Right lobe of liver (tissue), 4 donors: ENCODE data around the gene GOLIM4.

ENCODE experiments used
- POLR2A ChIP-seq: fragments of 450-650 bp; IDR thresholded peaks from one replicate; pipeline ENCODE4 v1.6.1; 2017; ENCODE audit warnings: antibody characterized with exemption, mild to moderate bottlenecking
- TF ChIP-seq, protein P1 (sequence below), 4 donors: fragments of 200-600 bp in 3 of 4; fragments of 450-650 bp in 1 of 4; IDR thresholded peaks; one replicate each; pipeline versions ENCODE4 v1.5.1 to v1.8.0; 2016 to 2022; ENCODE audit warnings: antibody characterized with exemption in 4 of 4, mild to moderate bottlenecking in 2 of 4
- donor health status: DM: no; HTN: no; CAD: no.
- donor health status: DM: no; HTN: no; CAD: no.
- donor health status: DM: no; HTN: yes; CAD: no.

- TF ChIP-seq, protein P1, sequence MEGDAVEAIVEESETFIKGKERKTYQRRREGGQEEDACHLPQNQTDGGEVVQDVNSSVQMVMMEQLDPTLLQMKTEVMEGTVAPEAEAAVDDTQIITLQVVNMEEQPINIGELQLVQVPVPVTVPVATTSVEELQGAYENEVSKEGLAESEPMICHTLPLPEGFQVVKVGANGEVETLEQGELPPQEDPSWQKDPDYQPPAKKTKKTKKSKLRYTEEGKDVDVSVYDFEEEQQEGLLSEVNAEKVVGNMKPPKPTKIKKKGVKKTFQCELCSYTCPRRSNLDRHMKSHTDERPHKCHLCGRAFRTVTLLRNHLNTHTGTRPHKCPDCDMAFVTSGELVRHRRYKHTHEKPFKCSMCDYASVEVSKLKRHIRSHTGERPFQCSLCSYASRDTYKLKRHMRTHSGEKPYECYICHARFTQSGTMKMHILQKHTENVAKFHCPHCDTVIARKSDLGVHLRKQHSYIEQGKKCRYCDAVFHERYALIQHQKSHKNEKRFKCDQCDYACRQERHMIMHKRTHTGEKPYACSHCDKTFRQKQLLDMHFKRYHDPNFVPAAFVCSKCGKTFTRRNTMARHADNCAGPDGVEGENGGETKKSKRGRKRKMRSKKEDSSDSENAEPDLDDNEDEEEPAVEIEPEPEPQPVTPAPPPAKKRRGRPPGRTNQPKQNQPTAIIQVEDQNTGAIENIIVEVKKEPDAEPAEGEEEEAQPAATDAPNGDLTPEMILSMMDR (IDR thresholded peaks at IDR 0.05), result no peak
- TF ChIP-seq POLR2A, result no peak
Observed at GRCh38 chr3:168124791-168125190, 29.1 kb upstream of the GOLIM4 start.
